Gastrocnemius medialis (tissue), 4 donors: ENCODE results near the gene SEPTIN10.

Experiments used
- POLR2A ChIP-seq, 2 donors: fragments of 450-650 bp; IDR thresholded peaks; one replicate each; pipeline ENCODE4 v1.6.1; 2017; ENCODE audit warnings: antibody characterized with exemption in 2 of 2, mild to moderate bottlenecking in 2 of 2, moderate library complexity in 2 of 2
- TF ChIP-seq, protein P1 (sequence below), 5 experiments: fragments of 450-650 bp in 3 of 5; fragments of 200-600 bp in 2 of 5; sonication (generic) in 2 of 5; IDR thresholded peaks in 4 of 5; conservative IDR thresholded peaks in 1 of 5; 1 replicate in 4 of 5; 2 replicates in 1 of 5; pipeline ENCODE4 v1.5.1; 2016 to 2019; ENCODE audit warnings: antibody characterized with exemption in 5 of 5, mild to moderate bottlenecking in 3 of 5, moderate library complexity in 3 of 5

GRCh38 chr2:109521233-109522062, 92.3 kb downstream of the SEPTIN10 start:
- TF ChIP-seq, protein P1, sequence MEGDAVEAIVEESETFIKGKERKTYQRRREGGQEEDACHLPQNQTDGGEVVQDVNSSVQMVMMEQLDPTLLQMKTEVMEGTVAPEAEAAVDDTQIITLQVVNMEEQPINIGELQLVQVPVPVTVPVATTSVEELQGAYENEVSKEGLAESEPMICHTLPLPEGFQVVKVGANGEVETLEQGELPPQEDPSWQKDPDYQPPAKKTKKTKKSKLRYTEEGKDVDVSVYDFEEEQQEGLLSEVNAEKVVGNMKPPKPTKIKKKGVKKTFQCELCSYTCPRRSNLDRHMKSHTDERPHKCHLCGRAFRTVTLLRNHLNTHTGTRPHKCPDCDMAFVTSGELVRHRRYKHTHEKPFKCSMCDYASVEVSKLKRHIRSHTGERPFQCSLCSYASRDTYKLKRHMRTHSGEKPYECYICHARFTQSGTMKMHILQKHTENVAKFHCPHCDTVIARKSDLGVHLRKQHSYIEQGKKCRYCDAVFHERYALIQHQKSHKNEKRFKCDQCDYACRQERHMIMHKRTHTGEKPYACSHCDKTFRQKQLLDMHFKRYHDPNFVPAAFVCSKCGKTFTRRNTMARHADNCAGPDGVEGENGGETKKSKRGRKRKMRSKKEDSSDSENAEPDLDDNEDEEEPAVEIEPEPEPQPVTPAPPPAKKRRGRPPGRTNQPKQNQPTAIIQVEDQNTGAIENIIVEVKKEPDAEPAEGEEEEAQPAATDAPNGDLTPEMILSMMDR (IDR thresholded peaks at IDR 0.05 in 4 of 5, conservative IDR thresholded peaks at IDR 0.05 in 1 of 5) = no peak
- TF ChIP-seq POLR2A (IDR thresholded peaks at IDR 0.05) = no peak
